GM19395 (cell line): ENCODE results near the gene NUCKS1.

ENCODE experiments used
- ATAC-seq: cut with Tn5 transposase; IDR thresholded peaks from one replicate; pipeline ENCODE4 v1.9.1; 2021; ENCODE audit warnings: mild to moderate bottlenecking, moderate library complexity; ENCODE audit not compliant: unreplicated experiment

NUCKS1 gene

DNA sequence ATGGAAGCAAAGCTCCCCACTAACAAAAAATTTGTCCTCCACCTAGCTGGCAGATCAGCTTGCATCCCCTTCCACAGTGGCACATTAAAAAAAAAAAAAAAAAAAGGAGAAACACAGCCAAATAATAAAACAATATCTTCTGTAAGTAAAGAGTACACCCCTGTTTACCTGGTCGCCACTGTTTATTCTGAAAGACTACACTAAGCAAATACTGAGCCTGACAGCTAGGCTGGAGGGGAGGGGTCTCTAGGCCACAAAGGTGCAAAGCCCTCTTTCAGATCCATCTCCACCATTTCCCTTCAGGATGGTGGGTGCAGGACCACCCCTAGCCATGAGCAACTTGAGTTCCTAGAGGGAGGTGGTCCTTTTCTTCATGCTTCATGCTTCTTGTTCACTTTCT lies 46.9 kb downstream of the NUCKS1 start:
- no peak for ATAC-seq

GRCh38 chr1:205701891-205702290 lies 48.1 kb downstream of the NUCKS1 start:
- no peak for ATAC-seq

- no peak for ATAC-seq
Observed at GRCh38 chr1:205701420-205701819, 48.6 kb downstream of the NUCKS1 start.

DNA sequence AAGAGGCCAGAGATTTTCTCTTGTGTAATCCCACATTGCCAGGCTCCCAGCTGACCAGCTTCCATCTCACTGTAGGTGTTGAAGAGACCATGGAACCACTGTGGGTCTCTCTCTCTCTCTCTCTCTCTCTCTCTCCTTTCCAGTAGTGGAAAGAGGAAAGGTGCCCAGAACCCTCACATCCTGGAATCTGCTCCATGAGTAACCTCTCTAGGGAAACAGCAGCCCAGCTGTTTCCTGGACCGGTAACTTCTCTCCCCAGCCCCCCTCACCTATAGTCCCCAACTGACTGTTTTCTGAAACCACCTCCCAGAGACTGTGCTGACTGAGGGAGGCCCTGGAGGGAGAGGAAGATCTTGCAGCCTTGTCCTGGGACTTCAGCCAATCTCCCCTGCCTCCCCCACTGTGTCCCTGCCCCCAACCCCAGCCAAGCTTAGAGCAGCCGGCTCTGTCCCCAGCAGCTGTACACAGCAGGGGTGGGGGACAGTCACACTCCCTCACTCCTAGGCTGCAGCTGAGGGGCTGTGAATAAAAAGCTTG lies 49.0 kb downstream of the NUCKS1 start:
- no peak for ATAC-seq

DNA sequence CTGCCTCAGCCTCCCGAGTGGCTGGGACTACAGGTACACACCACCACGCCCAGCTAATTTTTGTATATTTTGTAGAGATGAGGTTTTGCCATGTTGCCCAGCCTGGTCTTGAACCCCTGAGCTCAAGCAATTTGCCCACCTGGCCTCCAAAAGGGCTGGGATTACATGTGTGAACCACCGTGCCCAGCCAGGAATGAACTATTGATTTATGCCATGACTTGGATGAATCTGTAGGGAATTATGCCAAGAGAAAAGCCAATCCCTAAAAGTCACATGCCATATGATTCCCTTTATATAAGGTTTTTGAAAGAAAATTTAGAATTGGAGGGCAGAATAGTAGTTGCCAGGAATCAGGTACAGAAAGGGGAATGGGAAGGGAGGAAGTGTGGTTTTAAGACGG lies 50.6 kb downstream of the NUCKS1 start:
- ATAC-seq, result no peak

- ATAC-seq, result no peak
Observed at GRCh38 chr1:205698921-205699320, 51.1 kb downstream of the NUCKS1 start.

- no peak for ATAC-seq
Observed at GRCh38 chr1:205693421-205693991, 56.5 kb downstream of the NUCKS1 start.

GRCh38 chr1:205692423-205692822 lies 57.6 kb downstream of the NUCKS1 start:
- ATAC-seq, result no peak

DNA sequence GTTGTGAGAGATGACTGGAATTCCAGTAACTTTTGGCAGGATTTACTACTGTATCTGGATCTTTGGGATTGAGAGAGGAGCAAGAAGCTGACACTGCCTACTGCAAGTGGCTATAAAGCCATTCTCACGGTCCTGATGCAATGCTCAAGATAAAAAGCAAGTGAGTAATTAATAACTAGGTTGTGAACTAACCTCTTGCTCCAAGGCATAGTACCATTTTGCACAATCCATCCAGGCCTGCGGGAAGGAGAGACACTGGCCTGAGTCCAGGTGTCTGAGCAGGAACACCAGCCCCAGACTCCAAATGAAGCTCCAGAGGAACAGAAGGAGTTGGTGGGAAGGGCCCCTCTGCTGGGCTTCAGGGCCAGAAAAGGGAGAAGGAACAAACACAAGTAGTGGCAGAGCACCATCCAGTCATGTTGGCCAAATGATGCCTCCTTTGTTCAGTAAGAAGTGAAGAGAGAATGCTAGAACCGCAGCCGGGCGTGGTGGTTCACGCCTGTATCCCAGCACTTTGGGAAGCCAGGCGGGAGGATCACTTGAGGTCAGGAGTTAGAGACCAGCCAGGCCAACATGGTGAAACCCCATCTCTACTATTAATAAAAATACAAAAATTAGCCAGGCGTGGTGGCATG lies 59.7 kb downstream of the NUCKS1 start:
- no peak for ATAC-seq

GRCh38 chr1:205689479-205689878 lies 60.5 kb downstream of the NUCKS1 start:
- ATAC-seq, result no peak

DNA sequence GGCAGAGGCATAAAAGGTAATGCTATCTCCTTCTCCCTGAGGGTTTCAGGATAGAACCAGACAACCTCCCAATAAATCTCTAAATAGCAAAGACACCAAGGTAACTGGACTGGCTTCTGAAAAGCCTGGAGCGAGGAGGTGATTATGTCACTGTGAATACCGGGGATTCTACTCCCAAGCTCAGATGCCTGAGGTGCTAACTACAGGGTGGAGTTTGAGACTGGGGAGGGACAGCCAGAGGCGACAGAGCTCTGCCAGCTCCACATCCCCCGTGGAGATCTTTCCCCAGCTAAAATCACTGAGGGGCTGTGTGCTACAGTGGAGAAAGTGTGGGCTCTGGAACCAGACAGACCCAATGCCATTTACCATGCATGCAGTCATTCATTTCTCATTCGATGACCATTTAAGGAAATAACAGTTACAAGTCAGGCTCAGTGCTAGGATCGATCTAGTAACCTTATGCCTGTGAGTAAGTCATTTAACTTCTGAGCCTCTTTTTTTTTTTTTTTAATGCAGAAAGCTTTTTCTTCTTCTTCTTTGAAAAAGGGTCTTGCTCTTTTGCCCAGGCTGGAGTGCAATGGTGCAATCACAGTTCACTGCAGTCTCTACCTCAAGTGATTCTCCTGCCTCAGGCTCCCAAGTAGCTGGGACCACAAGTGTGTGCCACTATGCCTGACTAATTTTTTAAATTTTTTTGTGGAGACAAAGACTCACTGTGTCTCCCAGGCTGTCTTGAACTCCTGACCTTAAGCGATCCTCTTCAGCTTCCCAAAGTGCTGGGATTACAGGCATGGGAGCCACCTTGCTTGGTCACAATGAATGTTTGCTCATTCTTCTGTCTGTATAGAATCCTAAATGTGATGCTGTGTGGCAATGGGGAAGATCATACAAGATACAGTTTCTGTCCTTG lies 61.6 kb downstream of the NUCKS1 start:
- ATAC-seq, result no peak

DNA sequence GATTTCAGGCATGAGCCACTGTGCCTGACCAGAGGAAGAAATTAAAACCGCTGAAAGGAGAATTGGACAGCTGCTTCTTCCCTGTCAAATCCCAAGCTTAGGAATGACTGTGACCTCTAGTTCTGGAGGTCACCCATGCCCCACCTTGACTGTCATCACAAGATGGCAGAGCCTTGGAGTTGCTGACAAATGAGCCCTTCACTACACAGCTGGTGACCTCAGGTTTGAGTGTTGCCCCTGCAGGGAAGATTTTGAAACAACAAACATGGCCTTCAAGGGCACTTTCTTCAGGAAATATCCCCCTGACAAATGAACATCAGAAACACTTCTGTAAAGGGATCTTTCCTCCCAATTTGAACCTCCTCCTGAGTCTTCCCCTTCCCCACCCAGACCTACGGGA lies 62.7 kb downstream of the NUCKS1 start:
- no peak for ATAC-seq

- no peak for ATAC-seq
Observed at GRCh38 chr1:205681364-205681763, 68.6 kb downstream of the NUCKS1 start.

DNA sequence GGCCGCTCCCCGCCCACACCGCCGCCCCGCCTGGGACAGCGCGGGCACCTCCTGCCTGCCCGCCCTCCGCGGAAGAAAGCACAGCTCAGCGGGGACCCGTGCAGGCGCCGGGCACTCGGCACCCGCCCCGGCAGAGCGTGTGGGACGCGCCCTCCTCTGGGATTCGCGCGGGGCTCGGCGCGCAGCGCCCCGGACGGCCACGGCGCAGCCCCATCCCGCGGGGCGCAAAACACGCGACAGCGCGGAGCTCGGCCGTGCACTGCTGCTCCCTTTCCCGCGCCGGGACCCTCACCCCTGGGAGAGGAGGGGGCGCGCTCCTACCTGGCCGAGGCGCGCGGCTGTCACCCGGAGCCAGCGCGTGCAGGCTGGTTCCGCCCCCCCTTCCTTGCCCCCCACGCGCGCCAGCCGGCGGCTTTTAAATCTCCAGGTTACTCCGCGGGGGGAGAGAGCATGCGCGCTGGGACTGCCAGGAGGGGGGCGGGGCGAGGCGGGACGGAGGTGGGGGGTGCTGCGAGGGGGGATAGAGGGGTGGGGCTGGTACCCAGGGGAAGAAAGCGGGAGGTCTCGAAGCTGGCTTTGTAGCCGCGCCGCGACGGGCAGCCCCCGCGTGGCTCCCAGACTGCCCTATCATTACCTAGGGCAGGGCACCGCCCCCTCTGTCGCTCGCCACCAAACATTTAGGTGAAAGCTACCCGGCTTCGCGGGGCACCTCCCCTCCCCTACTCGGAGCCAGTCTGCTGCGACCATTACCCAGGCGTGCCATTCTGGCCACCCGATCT lies 69.7 kb downstream of the NUCKS1 start, which contains the start of gene SLC45A3:
SLC45A3 (minus strand) TSS at position 437 of the 779 bp plus-strand sequence. CDS start 15,853 bp downstream, outside the sequence.
- ATAC-seq, result no peak

GRCh38 chr1:205678286-205679111 lies 71.5 kb downstream of the NUCKS1 start:
- no peak for ATAC-seq

DNA sequence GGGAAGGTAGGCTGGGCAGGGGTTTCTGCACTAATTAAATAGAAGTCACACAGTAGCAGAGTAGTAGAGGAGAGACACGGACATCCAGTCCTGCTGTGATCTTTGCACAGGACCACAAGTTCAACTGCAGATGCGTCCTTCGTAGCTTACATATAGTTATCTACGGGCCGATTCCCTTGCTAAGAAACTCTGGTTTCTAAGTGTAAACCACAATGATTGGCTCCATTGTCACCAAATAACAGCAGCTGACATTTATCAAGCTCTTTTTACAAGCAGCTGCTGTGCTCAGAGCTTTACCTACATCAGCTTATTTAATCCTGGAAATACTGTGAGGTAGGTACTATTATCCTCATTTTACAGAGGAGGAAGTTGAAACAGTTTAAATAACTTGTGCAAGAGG lies 72.8 kb downstream of the NUCKS1 start:
- ATAC-seq, result no peak

GRCh38 chr1:205676597-205676996 lies 73.4 kb downstream of the NUCKS1 start:
- ATAC-seq, result no peak

GRCh38 chr1:205676002-205676401 lies 74.0 kb downstream of the NUCKS1 start:
- ATAC-seq, result no peak

GRCh38 chr1:205675247-205675646 lies 74.7 kb downstream of the NUCKS1 start:
- no peak for ATAC-seq

- no peak for ATAC-seq
Observed at GRCh38 chr1:205672970-205673369, 77.0 kb downstream of the NUCKS1 start.
